Hepatocyte (in vitro differentiated cells): ENCODE measurements around the gene C17orf78.

Experiments used
- EZH2 ChIP-seq: fragments of 200-600 bp; sonication (generic); IDR thresholded peaks from 2 replicates; pipeline ENCODE4 v1.6.1; 2016; ENCODE audit warnings: antibody characterized with exemption, mild to moderate bottlenecking, borderline replicate concordance
- EZH2phosphoT487 ChIP-seq: fragments of 200-600 bp; sonication (generic); IDR thresholded peaks from one replicate; pipeline ENCODE4 v1.6.1; 2018; ENCODE audit warnings: antibody characterized with exemption, mild to moderate bottlenecking, low read depth, moderate library complexity; ENCODE audit not compliant: unreplicated experiment, severe bottlenecking
- TF ChIP-seq, protein P1 (sequence below): fragments of 200-600 bp; sonication (generic); IDR thresholded peaks from 2 replicates; pipeline ENCODE4 v1.5.1; 2016; ENCODE audit warnings: antibody characterized with exemption, mild to moderate bottlenecking; ENCODE audit not compliant: poor library complexity

- TF ChIP-seq, protein P1, sequence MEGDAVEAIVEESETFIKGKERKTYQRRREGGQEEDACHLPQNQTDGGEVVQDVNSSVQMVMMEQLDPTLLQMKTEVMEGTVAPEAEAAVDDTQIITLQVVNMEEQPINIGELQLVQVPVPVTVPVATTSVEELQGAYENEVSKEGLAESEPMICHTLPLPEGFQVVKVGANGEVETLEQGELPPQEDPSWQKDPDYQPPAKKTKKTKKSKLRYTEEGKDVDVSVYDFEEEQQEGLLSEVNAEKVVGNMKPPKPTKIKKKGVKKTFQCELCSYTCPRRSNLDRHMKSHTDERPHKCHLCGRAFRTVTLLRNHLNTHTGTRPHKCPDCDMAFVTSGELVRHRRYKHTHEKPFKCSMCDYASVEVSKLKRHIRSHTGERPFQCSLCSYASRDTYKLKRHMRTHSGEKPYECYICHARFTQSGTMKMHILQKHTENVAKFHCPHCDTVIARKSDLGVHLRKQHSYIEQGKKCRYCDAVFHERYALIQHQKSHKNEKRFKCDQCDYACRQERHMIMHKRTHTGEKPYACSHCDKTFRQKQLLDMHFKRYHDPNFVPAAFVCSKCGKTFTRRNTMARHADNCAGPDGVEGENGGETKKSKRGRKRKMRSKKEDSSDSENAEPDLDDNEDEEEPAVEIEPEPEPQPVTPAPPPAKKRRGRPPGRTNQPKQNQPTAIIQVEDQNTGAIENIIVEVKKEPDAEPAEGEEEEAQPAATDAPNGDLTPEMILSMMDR = no peak
- TF ChIP-seq EZH2 (no peak), EZH2phosphoT487 (no peak)
Observed at GRCh38 chr17:37375706-37376105, at the start of gene C17orf78.
